ENCODE results near the gene LGI2. TPM values are rescaled to one million over a fixed set of nuclear protein-coding genes. Genes with fewer than 3 reads are reported as not detected.

Gene LGI2
- total RNA-seq, 1 experiment from 2014 or later, result 1.4 TPM

GRCh38 chr4:25022766-25023165 lies 8.0 kb downstream of the LGI2 start:
- Mint-ChIP-seq H3K4me3 (no peak overlapping the region), H3K27me3 (ENCODE audit: low read depth) (peaks cover 10% of the 10 kb centered on the region), H3K27ac (no peak overlapping the region), H3K9me3 (no peaks in the 10 kb centered on the region), H3K36me3 (ENCODE audit: insufficient read depth in 1 of 3, low read depth in 3 of 3) (peaks cover 0 to 10% (median 5%) of the 10 kb centered on the region in 3 experiments; a peak in 2 of 7 replicates), H3K4me1 (peaks cover 4% of the 10 kb centered on the region in 2 experiments; a peak in 3 of 4 replicates)
- Histone ChIP-seq H3K56ac (ENCODE audit: insufficient read length, low read depth, low read length) (no peak overlapping the region), H4K20me1 (ENCODE audit: control insufficient read depth, insufficient read depth, insufficient read length) (no peaks in the 10 kb centered on the region), H2AFZ (ENCODE audit: low read length) (no peak overlapping the region), H3K9ac (ENCODE audit: extremely low read depth, insufficient read length, low read length) (no peak overlapping the region), H3K27ac (ENCODE audit: insufficient read length, low read depth, low read length) (no peak overlapping the region), H4K91ac (ENCODE audit: insufficient read length, low read depth, low read length) (no peak overlapping the region), H4K5ac (ENCODE audit: insufficient read length, low read depth, low read length) (no peak overlapping the region), H3K18ac (ENCODE audit: insufficient read length, low read depth, low read length) (no peak overlapping the region), H3T11ph (ENCODE audit: low read length) (no peak overlapping the region), H3K4ac (ENCODE audit: low read depth, low read length) (no peak overlapping the region), H2BK120ac (ENCODE audit: low read depth, low read length, poor library complexity, severe bottlenecking) (no peak overlapping the region), H3K79me2 (ENCODE audit: insufficient read depth, low read length) (no peaks in the 10 kb centered on the region), H3K79me1 (ENCODE audit: insufficient read depth, low read depth, low read length, poor library complexity, severe bottlenecking) (no peaks in the 10 kb centered on the region), H3K23ac (ENCODE audit: insufficient read length, low read depth, low read length) (no peak overlapping the region), H2AK5ac (ENCODE audit: insufficient read length, low read length) (no peak overlapping the region), H3K23me2 (ENCODE audit: insufficient read length, low read depth, low read length, poor library complexity, severe bottlenecking) (no peaks in the 10 kb centered on the region), H3K14ac (ENCODE audit: insufficient read depth, low read length) (no peak overlapping the region), H3K4me1 (ENCODE audit: insufficient read depth, low read length) (no peaks in the 10 kb centered on the region), H2BK15ac (ENCODE audit: low read depth, low read length) (no peak overlapping the region), H3K9me3 (ENCODE audit: control insufficient read depth, low read depth, low read length) (no peaks in the 10 kb centered on the region), H4K8ac (replicated peaks; ENCODE audit: insufficient read length, low read depth, low read length) (no peak overlapping the region), H2BK12ac (ENCODE audit: insufficient read length, low read depth, low read length) (no peak overlapping the region), H3K27me3 (ENCODE audit: insufficient read depth, low read length) (no peaks in the 10 kb centered on the region; the same call in 1 of the 2 replicates), H2BK5ac (ENCODE audit: insufficient read length, low read length) (no peak overlapping the region), H3K4me2 (ENCODE audit: insufficient read depth, insufficient read length, low read length) (no peak overlapping the region), H2BK20ac (ENCODE audit: low read depth, low read length, poor library complexity, severe bottlenecking) (no peak overlapping the region)
- TF ChIP-seq, protein P1, sequence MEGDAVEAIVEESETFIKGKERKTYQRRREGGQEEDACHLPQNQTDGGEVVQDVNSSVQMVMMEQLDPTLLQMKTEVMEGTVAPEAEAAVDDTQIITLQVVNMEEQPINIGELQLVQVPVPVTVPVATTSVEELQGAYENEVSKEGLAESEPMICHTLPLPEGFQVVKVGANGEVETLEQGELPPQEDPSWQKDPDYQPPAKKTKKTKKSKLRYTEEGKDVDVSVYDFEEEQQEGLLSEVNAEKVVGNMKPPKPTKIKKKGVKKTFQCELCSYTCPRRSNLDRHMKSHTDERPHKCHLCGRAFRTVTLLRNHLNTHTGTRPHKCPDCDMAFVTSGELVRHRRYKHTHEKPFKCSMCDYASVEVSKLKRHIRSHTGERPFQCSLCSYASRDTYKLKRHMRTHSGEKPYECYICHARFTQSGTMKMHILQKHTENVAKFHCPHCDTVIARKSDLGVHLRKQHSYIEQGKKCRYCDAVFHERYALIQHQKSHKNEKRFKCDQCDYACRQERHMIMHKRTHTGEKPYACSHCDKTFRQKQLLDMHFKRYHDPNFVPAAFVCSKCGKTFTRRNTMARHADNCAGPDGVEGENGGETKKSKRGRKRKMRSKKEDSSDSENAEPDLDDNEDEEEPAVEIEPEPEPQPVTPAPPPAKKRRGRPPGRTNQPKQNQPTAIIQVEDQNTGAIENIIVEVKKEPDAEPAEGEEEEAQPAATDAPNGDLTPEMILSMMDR (conservative IDR thresholded peaks at IDR 0.05), result no peak
- WGBS (ENCODE audit: extremely low coverage, insufficient read length, low lambda C conversion rate), result no CpG with 5 or more reads among the region's 1 CpG
- no peak for DNase-seq
